Stomach smooth muscle (tissue), 2 donors: Measurements from ENCODE around the gene FAM222B.
A peak's percentile ranks its signal among the peaks of the same experiment; 100 is the strongest.

Experiments
- H3K27ac ChIP-seq: one replicate; pipeline ENCODE4 v1.7.0; 2013; ENCODE audit warnings: mild to moderate bottlenecking, low read length, inconsistent platforms
- H3K27me3 ChIP-seq, 2 donors: one replicate each; pipeline ENCODE4 v1.7.0; 2013; ENCODE audit warnings: low read length in 2 of 2; ENCODE audit not compliant: insufficient read depth in 2 of 2, control insufficient read depth in 1 of 2
- H3K36me3 ChIP-seq, 2 donors: one replicate each; pipeline ENCODE4 v1.7.0; 2013; ENCODE audit warnings: low read length in 2 of 2; ENCODE audit not compliant: control insufficient read depth in 2 of 2, insufficient read depth in 2 of 2
- H3K4me1 ChIP-seq: one replicate; pipeline ENCODE4 v1.7.0; 2013; ENCODE audit warnings: low read length; ENCODE audit not compliant: control insufficient read depth, insufficient read depth
- H3K4me3 ChIP-seq, 2 donors: one replicate each; pipeline ENCODE4 v1.7.0; 2013; ENCODE audit warnings: low read length in 2 of 2
- H3K9ac ChIP-seq, 2 donors: one replicate each; pipeline ENCODE4 v1.7.0; 2013; ENCODE audit warnings: low read length in 2 of 2, mild to moderate bottlenecking in 1 of 2
- H3K9me3 ChIP-seq, 2 donors: one replicate each; pipeline ENCODE4 v1.7.0; 2013; ENCODE audit warnings: low read length in 2 of 2; ENCODE audit not compliant: control insufficient read depth in 2 of 2
- donor health status: healthy.
- donor health status: Pancreatic carcinoma.

The FAM222B gene

GRCh38 chr17:28750178-28751047, 92.2 kb downstream of the FAM222B start:
- Histone ChIP-seq H3K27ac (no peak overlapping the region), H3K9ac (peak overlapping the region; percentile 46 to 58), H3K4me1 (peaks cover 28% of the 10 kb centered on the region), H3K4me3 (no peak overlapping the region), H3K9me3 (no peaks in the 10 kb centered on the region), H3K36me3 (peaks cover 2 to 9% of the 10 kb centered on the region in 2 donors), H3K27me3 (no peaks in the 10 kb centered on the region)

GRCh38 chr17:28749516-28750177, 92.9 kb downstream of the FAM222B start:
- Histone ChIP-seq H3K4me3 (no peak overlapping the region), H3K27me3 (no peaks in the 10 kb centered on the region), H3K4me1 (peaks cover 36% of the 10 kb centered on the region), H3K36me3 (peaks cover 2 to 9% of the 10 kb centered on the region in 2 donors), H3K27ac (no peak overlapping the region), H3K9ac (no peak overlapping the region), H3K9me3 (no peaks in the 10 kb centered on the region)

- Histone ChIP-seq H3K27me3 (no peaks in the 10 kb centered on the region), H3K4me3 (no peak overlapping the region), H3K4me1 (peaks cover 37% of the 10 kb centered on the region), H3K9me3 (no peaks in the 10 kb centered on the region), H3K36me3 (peaks cover 2 to 9% of the 10 kb centered on the region in 2 donors), H3K9ac (no peak overlapping the region), H3K27ac (no peak overlapping the region)
Observed at GRCh38 chr17:28748852-28749515, 93.6 kb downstream of the FAM222B start.

GRCh38 chr17:28747801-28748750, 94.5 kb downstream of the FAM222B start:
- Histone ChIP-seq H3K9ac (no peak overlapping the region), H3K9me3 (no peaks in the 10 kb centered on the region), H3K4me1 (peaks cover 43% of the 10 kb centered on the region), H3K4me3 (no peak overlapping the region), H3K27ac (no peak overlapping the region), H3K36me3 (peaks cover 2 to 9% of the 10 kb centered on the region in 2 donors), H3K27me3 (no peaks in the 10 kb centered on the region)

- Histone ChIP-seq H3K27me3 (no peaks in the 10 kb centered on the region), H3K4me1 (peaks cover 45% of the 10 kb centered on the region), H3K4me3 (no peak overlapping the region), H3K27ac (no peak overlapping the region), H3K36me3 (peaks cover 2 to 9% of the 10 kb centered on the region in 2 donors), H3K9ac (no peak overlapping the region), H3K9me3 (no peaks in the 10 kb centered on the region)
Observed at GRCh38 chr17:28747051-28747691, 95.4 kb downstream of the FAM222B start.

- Histone ChIP-seq H3K9ac (no peak overlapping the region), H3K4me3 (no peak overlapping the region), H3K27me3 (no peaks in the 10 kb centered on the region), H3K27ac (no peak overlapping the region), H3K9me3 (no peaks in the 10 kb centered on the region), H3K4me1 (peaks cover 45% of the 10 kb centered on the region), H3K36me3 (peaks cover 2 to 9% of the 10 kb centered on the region in 2 donors)
Observed at GRCh38 chr17:28746611-28747050, 96.0 kb downstream of the FAM222B start.

GRCh38 chr17:28745786-28746411, 96.7 kb downstream of the FAM222B start:
- peaks cover 2 to 9% of the 10 kb centered on the region in 2 donors for H3K36me3 ChIP-seq
- H3K27me3 ChIP-seq = no peaks in the 10 kb centered on the region
- no peaks in the 10 kb centered on the region for H3K9me3 ChIP-seq
- peaks cover 45% of the 10 kb centered on the region for H3K4me1 ChIP-seq
- peak overlapping the region; percentile 61 to 80 for H3K9ac ChIP-seq
- H3K4me3 ChIP-seq = peak overlapping the region; percentile 55 to 74
- H3K27ac ChIP-seq = no peak overlapping the region

GRCh38 chr17:28744972-28745785, 97.4 kb downstream of the FAM222B start:
- peaks cover 2 to 9% of the 10 kb centered on the region in 2 donors for H3K36me3 ChIP-seq
- H3K9me3 ChIP-seq = no peaks in the 10 kb centered on the region
- peaks cover 44% of the 10 kb centered on the region for H3K4me1 ChIP-seq
- peak overlapping the region; percentile 61 to 80 for H3K9ac ChIP-seq
- H3K4me3 ChIP-seq = peak overlapping the region; percentile 55 to 74
- no peaks in the 10 kb centered on the region for H3K27me3 ChIP-seq
- peak overlapping the region; percentile 55 for H3K27ac ChIP-seq
